HG02973 (cell line): Measurements from ENCODE around the gene PLCL2.

Source experiments
- ATAC-seq: cut with Tn5 transposase; IDR thresholded peaks from one replicate; pipeline ENCODE4 v1.9.1; 2021; ENCODE audit warnings: moderate library complexity; ENCODE audit not compliant: unreplicated experiment

PLCL2 gene

DNA sequence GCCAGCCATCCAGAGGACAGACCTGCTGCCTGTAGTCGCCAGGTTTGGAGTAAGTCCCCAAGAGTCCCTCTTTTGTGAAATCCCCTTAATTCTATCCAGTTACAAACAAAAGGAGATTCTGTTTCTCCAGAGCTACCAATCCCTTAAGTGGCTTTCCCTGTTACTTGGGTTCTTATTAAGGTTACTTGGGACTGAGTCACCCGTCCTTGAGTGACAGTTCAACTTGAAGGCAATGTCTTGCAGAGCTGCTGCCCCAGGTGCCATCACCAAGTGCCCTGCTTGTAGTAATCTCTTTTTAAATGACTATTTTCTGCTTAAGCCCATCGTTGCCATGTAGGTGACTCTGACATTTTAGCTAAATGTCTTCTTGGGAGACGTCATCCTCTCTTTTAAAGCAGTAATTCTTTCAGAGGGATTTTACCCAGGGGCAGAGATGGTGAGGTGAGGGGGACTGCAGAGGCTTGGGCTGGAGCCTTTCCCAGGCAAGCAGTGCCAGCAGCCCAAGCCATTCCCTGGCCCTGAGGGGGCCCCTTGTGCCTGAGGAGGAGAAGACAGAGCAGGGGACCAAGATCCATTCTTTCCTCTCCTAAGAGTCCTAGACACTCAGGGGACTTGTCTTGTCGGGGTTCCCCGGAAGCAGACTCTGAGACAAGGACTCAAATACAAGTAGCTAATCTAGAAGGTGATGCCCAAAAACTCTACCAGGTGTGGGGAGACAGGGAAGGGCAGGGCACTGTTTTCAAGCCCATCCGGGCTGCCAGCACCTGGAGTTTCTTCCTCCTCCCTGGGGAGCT is 253.7 kb downstream of the PLCL2 start:
- ATAC-seq: no peak
